Epithelial cell of proximal tubule (primary cell): ENCODE results near the gene KRTAP3-3. TPM values are rescaled to one million over a fixed set of nuclear protein-coding genes. Genes with fewer than 3 reads are reported as not detected.
"Not testable (repeated sequence)": the region's sequence is repeated elsewhere in the genome, so short reads cannot be mapped to it uniquely, and the experiment has no call there.

Experiments used
- DNase-seq: peaks from one replicate; pipeline ENCODE4 v3.0.0-alpha.2; 2011; ENCODE audit warnings: low read depth
- H3K4me3 ChIP-seq: 2 replicates; pipeline ENCODE4 v1.5.1; 2011; ENCODE audit warnings: low read depth, mild to moderate bottlenecking, low read length
- total RNA-seq: library from RNA; depleted of rRNA; stranded (reverse); fragments of >200 nt; gene quantifications from 2 replicates; pipeline ENCODE4 v1.2.3, GENCODE V29; 2015
- TF ChIP-seq, protein P1 (sequence below): conservative IDR thresholded peaks from 2 replicates; pipeline ENCODE4 v1.5.1; 2012; ENCODE audit warnings: low read depth, mild to moderate bottlenecking, low read length

The KRTAP3-3 gene
- total RNA-seq, 1 donor from 2014 or later, result not detected

DNA sequence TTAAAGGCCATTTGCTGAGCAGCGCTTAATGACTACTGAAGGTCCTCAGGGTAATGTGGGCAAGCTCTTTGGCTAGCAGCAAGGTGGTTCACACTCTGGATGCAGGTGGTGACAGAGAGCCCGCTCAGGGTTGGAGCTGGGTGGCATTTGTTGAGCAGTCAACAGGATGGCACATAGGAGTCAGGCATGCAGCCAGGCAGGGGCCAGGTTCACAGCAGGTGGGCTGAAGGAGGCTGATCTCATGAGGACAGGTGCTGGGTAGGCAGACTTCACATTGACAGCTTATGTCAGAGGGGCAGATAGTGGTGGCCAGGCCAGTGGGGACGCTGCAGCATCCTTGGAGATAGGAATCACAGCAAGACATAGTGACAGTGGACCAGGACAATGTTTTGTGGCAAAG lies 10.4 kb upstream of the KRTAP3-3 start:
- H3K4me3 ChIP-seq, result no peak overlapping the region
- TF ChIP-seq, protein P1, sequence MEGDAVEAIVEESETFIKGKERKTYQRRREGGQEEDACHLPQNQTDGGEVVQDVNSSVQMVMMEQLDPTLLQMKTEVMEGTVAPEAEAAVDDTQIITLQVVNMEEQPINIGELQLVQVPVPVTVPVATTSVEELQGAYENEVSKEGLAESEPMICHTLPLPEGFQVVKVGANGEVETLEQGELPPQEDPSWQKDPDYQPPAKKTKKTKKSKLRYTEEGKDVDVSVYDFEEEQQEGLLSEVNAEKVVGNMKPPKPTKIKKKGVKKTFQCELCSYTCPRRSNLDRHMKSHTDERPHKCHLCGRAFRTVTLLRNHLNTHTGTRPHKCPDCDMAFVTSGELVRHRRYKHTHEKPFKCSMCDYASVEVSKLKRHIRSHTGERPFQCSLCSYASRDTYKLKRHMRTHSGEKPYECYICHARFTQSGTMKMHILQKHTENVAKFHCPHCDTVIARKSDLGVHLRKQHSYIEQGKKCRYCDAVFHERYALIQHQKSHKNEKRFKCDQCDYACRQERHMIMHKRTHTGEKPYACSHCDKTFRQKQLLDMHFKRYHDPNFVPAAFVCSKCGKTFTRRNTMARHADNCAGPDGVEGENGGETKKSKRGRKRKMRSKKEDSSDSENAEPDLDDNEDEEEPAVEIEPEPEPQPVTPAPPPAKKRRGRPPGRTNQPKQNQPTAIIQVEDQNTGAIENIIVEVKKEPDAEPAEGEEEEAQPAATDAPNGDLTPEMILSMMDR, result no peak
- DNase-seq, result no peak

DNA sequence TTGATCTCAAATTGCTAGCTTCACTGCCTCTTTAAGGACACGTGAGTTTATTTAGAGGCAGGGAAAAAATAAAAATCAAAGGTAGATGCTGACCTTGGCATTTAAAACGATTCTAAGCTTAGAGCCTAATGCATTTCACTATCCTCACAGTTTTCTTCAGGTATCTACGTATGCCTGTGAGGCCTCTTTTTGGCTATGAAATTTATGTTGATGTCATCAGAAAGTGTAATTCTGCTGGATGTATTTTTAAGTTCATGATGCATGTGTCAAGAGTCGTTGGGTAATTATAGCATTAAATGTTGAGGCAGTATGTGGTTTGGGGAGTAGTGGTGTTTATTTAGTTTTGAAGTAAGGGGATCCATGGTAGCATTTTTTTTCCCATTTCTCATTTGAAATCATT lies 10.0 kb upstream of the KRTAP3-3 start:
- TF ChIP-seq, protein P1, result no peak

DNA sequence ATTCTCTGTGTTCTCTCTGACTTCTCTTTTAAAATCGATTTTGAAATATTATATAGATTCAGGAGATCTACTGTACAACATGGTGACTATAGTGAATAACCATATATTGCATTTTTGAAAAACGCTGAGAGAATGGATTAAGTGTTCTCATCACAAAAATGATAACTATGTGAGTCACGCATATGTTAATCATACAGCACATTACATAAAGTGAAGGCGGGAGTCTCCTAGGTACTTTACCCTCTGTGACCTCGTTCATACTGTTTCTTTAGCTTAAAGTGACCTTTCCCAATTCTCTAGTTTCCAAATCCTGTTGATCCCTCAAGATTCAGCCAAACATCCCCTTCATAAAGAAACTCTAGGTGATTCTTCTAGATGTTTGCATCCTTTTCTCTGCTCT lies 8.8 kb upstream of the KRTAP3-3 start:
- DNase-seq, result no peak
- H3K4me3 ChIP-seq, result no peak overlapping the region
- TF ChIP-seq, protein P1, result no peak

More for the DNA sequence above, 10.0 kb upstream of the KRTAP3-3 start:
- H3K4me3 ChIP-seq, result no peak overlapping the region
- DNase-seq, result no peak

DNA sequence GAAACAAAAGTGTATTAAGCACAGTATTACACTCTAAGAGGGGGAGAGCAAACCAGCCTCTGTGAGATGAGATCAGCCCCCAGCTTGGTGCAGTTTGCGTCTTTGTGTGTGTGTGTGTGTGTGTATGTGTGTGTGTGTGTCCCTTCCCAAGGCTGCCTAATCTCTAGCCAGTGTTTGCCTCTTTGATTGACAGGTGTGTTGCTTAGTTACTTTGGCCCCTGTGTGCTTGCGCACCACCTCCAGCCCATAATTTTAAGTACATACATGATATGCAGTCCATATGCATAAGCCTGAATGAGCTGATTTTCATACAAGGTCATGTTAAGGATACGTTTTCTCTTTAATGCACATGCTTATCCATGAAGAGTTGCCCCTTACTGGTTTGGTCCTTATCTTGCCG lies 7.8 kb upstream of the KRTAP3-3 start:
- H3K4me3 ChIP-seq, result no peak overlapping the region
- no peak for DNase-seq
- TF ChIP-seq, protein P1, result no peak

DNA sequence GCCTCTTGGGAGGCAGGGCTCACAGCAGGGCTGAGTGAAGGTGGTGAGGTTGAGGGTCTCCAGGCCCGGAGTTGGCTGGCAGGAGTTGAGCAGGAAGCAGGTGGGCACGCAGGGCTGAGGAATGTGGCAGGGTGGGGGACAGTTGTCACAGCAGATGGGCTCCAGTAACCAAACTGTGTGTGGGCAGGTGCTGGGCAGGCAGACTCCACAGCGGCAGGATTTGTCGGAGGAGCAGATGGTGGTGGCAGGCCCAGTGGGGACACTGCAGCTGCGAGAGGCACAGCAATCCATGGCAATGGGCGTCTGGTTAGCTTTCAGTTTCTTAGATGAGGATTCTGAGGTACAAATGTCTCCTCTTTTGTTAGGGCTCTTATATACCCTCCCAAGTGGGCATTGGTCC lies 5.6 kb upstream of the KRTAP3-3 start, which contains the start of gene KRTAP3-2:
Gene KRTAP3-2, minus strand, starts transcription at position 344 of the 400 bp plus-strand sequence. Its CDS starts 53 bp downstream, at position 291.
- H3K4me3 ChIP-seq, result not testable (repeated sequence)

DNA sequence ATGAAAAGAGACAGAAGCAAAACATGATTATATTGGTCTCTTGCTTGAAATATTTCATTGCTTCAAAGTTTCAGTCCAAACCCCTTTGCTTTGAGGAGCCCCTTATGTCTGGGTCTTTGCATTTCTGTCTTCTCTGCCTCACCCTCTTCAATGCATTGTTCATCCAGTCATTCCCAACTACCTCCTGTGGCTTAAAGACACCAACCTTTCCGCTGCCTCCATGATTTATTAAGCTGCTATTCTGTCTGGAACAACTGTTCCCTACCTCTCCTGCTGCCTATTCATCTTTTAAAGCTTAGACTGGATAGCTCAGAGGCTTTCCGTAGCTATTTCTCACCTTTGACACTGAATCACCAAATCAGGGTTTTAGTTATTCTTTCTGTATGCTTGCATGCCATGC lies 3.4 kb upstream of the KRTAP3-3 start:
- no peak for DNase-seq
- TF ChIP-seq, protein P1, result no peak
- H3K4me3 ChIP-seq, result no peak overlapping the region

More for the DNA sequence above, 5.6 kb upstream of the KRTAP3-3 start, which contains the start of gene KRTAP3-2:
- DNase-seq, result not testable (repeated sequence)

DNA sequence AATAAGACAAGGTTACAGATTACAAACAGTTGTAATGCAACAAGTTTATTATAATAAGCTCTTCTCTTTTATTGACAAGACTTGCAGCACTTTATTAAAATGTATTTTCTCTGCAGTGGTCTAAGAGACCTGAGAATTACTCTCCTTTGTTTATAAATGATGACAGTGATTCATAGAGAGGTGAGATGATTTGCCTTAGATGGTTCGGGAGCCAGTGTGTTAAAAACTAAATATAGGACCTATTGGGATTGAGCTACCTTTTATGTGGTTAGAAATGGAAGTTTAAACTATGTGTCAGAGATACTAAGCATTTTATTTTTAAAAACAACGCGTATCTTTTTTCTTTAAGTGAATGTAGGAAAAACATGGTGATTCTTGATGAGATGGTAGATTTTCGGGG lies 2.9 kb upstream of the KRTAP3-3 start:
- TF ChIP-seq, protein P1, result no peak
- no peak for DNase-seq
- no peak overlapping the region for H3K4me3 ChIP-seq
